ENCODE data around the gene FCHSD2. TPM values are rescaled to one million over a fixed set of nuclear protein-coding genes. Genes with fewer than 3 reads are reported as not detected.
"Not testable (repeated sequence)": the region's sequence is repeated elsewhere in the genome, so short reads cannot be mapped to it uniquely, and the experiment has no call there.

Gene FCHSD2
- total RNA-seq, 1 donor from 2014 or later = 13.1 TPM

DNA sequence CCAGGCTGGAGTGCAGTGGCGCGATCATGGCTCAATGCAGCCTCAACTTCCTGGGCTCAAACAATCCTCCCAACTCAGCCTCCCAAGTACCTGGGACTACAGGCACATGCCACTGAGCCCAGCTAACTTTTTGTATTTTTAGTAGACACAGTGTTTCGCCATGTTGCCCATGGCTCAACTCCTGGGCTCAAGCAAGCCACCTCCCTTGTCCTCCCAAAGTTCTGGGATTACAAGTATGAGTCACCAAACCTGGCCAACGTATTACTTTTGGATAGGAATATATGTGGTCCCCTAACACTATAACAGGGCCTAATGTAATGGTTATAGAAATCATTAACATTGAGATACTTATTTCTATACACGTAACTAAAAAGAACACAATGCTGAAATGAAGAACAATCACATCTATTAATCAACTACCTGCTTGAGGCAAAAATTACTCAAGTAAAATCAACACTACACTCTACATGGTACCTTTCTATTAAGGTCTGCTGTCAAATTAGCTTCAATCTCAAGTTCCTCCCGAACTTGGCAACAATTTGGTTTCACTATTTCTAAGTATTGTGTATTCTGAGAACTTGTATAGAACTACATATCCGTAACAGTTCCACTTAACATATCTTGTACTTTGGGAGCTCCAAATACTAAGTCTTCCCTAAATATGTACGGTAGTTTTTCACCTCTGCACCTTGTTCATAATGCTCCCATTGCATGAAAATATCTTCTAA lies 124.9 kb downstream of the FCHSD2 start:
- no peak for DNase-seq (ENCODE audit: low read depth)

DNA sequence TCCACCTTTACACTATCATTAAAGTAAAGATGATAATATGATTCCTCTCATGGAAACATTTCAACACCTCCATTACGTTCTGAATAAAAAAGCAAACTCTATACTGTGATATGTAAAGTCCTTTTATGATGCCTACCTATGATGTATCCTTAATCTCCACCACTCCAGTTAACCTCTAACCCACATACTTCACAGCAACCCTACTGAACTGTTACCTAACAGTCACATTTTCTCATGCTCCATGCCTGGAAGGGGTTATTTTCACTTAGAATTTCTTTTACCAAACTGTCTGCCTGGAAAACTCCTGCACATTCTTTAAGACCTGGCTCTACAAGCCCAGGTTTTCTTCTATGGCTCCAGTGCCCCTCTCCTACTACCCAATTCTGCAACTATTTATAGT lies 129.1 kb downstream of the FCHSD2 start:
- DNase-seq (ENCODE audit: low read depth) = no peak

DNA sequence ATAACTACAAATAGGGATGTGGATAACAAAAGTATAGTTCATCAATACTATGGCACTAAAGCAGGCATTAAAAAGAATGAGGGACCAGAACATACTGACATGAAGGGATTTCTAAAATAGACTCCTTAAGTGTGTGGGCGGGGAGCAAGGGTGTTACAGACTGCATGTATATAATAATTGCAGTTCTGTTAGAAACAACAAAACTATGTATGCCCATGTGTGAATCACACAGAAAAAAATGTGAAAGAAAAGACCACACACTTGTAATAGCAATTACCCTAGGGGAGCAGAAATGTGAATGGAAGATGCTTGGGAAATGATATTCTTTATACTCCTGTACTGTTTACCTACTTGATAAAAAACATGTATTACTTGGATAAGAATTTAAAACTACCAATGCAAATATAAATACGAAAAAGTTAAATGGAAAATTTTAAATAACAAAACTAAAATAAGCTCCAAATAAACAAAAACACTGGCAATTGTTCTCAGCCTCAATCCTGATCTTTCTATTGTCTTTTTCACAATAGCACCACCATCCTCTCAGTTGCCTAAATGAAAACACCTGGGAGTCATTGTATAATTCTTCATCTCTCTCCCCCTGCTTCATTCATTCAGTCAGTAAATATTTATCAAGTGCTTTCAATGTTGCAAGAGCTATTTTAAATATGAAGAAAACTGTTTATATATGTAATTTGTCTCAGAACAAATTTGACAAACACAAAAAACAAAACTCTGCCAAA lies 129.8 kb downstream of the FCHSD2 start:
- DNase-seq (ENCODE audit: low read depth) = no peak

DNA sequence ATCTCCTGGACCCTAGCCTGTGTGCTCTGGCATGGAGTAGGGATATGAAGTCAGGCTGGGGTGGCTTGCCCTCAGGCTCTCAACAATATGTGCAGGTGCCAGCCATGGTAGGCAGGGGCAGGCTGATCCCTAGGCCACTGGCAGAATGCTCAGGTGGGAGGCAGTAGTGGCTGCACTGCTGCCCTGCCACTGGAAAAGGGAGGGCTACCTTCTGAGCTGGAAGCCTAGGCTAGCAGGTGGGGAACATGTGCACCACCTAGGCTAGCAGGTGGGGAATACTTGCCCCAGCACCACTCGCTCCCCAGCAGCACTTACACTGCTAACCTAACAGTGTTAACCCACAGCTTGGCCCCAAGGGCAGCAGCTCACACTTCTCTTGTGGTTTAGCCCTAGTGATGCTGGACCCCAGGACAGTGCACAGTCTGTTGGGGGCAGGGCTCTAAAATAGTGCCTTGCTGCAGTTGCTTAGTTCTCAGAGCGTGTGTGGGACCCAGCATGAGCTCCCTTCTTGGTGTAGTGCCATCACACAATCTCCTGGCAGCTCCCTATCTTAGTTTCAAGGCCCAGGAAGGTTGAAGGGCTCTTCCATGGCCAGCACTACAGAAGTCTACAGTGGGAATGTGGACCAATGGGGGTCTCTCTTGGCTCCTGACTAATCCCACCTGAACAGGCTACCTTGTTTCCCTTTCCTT lies 130.8 kb downstream of the FCHSD2 start:
- no peak for DNase-seq (ENCODE audit: low read depth)

DNA sequence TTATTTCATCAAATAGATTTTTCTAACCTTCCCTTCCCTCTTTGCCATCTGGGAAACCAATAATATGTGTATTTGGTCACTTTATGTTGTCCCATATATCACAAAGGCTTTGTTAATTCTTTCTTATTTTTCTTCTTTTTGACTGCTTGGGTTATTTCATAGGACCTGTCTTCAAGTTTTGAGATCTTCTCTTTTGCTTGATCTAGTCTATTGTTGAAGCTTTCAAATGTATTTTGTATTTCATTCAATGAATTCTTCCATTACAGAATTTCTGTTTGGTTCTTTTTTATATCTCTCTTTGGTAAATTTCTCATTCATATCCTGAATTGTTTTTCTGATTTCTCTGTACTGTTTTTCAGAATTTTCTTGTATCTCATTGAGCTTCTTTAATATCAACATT lies 132.1 kb downstream of the FCHSD2 start:
- no peak for DNase-seq (ENCODE audit: low read depth)

DNA sequence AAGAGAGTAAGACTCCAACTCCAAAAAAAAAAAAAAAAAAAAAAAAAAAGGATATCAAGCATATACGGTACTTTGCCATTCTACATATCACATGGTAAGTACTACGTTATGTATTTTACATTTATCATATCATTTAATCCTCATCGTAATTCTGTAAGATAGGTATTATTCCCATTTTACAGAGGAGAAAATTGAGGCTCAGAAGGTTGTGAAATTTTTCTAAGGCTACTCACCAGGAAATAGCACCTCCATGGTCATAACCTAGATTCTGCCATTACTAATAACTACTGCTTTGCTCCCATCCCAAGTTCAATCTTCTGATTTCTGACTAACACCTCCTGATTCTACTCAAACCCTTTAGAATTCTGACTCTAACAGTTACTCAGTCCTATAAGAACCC lies 138.0 kb downstream of the FCHSD2 start:
- DNase-seq (ENCODE audit: low read depth) = no peak

DNA sequence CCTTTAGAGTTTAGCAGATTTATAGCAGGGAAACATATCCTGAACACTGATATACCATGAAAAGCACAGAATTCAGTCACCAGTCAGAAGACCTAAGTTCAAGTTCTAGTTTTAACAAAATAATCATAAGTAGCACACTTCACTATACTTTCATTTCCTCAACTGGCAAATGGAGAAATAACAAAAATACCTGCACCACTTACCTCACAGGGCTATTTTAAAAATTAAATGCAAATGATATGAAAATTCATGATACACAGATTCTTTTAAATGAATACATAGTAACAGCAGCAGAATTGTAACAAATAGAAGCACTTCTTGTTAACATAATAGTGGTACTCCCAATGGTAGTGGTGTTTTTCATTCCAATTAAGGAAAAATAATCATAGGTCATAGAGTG lies 139.0 kb downstream of the FCHSD2 start:
- no peak for DNase-seq (ENCODE audit: low read depth)

DNA sequence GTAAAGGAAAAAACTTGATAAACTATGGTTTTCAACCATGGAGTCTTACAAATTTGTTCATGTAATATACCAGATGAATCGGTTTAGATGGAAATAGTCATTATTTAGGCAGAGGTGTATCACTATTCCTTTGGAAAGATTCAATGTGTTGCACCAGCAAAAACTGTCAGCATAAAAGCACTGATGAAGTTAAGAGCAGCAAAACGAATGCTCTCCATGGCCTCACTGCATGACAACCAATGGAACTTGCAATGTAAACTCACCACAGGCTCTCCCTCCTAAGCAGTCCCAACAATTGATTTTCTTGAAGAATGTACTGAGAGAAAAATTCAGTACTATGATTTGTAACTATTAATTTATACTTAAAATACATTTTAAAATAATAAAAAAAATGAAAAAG lies 139.9 kb downstream of the FCHSD2 start:
- no peak for DNase-seq (ENCODE audit: low read depth)

DNA sequence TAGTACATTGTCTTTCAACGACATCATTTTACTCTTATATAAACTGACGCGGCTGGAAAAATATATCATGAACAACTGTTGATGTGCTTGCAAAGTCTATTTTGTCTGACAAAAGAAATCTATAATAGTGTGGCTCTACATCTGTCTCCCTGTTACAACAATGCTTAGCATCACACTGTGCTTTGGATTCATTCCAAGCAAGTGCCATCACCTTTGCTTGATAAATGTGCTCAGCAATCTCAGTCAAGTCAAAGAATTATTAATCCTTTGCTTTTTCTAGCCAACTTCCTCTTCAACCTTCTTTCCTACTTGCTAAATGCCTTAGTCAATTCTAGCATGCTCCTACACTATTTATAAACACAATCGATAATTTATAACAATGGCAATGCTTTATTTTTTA lies 140.5 kb downstream of the FCHSD2 start:
- peak; percentile 41 for DNase-seq (ENCODE audit: low read depth)

DNA sequence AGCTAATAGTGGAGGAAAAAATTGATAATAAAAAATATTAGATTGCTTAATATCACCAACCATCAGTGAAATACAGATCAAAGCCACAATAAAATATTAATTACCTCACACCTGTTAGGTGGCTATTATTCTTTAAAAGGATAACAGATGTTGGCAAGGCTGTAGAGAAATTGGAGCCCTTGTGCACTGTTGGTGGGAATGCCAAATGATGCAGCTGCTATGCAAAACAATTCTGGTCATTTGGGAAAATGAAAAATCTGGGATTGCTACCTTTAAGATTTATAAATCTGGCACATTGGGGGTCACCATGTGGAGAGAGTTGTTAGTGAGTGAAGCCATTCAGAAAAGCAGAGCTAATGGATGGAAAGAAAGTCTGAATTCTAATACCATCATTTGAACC lies 143.4 kb downstream of the FCHSD2 start:
- peak; percentile 68 for DNase-seq (ENCODE audit: low read depth)

DNA sequence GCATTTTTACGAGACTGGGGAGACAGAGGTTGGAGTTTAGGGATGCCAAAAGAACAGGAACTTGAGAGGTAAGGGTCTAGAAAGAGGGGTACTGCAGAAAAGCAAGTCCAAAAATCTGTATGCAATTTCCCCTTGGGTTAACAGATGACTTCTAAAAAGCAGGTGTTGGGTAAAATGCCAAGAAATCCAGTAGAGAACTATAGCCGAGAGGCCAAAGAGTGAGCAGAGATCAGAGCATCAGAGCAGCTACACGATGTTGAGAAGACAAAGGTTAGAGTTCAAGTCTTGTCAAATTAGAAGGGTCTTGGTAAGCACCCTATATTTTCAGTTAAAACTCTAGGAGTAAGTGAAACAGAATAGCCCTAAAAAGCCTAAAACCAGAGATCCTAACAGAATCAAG lies 145.2 kb downstream of the FCHSD2 start:
- DNase-seq (ENCODE audit: low read depth) = peak; percentile 57

DNA sequence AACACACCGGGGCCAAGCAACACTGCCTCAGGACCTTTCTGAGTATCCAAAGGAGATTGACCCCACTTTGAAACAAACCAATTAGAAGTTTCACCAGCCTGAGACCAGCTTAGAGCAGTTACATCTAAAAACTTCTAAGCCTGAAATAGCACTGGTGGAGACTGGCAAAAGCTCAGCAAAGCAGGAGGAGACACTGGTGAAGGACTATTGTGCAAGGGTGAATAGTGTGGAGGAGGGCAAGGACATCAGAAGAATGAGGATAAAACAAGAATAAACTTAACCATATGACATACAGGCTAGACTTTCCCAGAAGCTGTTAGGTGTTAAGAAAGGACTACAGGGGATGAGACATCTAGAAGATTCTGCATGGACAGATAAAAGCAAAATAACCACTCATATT lies 152.4 kb downstream of the FCHSD2 start:
- DNase-seq (ENCODE audit: low read depth) = no peak

DNA sequence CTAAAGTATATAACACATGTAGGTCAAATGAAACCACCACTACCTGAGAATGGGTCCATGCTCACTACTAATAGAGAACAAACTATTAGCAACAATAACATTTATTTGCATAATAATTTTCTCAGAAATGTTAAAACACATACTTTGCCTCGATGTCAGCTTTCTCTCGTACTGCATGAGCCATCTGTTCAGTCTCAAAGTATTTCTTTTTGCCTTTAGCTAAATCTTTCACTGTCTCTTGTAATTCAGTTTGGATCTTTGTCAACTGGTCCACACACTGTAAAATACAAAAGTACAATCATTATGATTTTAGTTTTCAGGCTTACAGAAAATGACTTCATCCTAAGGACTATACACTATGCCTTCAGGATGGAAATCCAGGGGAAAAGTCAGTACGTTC lies 153.3 kb downstream of the FCHSD2 start:
- DNase-seq (ENCODE audit: low read depth) = no peak

DNA sequence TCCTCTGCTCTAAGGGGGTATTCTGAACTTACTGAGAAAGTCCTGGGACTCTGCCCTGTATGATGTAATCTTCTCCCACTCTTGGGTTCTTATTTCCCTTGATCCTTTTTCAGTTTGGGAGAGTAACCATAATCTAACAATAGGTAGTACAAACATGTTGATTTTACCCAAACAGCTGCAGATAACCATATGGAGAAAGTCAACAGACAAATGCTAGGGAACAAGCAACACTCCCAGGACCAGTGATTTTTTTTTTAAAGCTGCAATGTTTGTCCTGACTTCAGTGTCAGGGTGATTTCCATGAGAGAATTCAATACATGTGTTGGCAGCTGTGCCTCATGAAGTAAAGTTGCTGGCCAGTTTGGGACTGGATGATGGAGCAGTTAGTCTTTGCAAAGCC lies 156.5 kb downstream of the FCHSD2 start:
- peak; percentile 57 for DNase-seq (ENCODE audit: low read depth)

DNA sequence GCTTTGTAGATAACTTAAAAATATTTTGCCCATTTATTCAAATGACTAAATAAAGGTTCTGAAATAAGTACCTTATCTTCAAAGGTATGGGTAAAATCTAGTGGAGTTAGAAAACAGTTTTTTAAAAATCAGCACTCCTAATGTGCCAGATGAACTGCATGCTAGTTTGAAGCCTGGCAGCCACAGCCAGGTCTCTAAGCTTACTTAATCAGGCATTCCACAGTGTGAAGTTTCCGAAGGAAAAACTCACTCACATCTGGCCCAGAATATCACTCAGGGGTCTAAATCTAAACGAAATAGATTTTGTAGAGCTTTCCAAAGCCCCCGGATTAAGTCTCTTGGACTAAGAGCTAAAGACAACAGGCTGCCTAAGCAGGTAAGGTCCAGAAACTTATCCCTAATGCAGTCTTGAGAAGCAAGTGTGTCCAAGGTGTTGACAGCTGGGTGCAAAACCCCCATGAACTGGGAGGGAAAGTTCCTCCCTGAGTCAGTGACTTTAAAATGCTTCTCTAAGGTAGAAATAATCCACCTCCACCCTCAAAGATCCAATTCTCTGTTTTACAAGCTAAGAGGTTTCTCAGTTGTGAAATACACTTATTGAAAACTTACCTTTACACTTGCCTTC lies 157.6 kb downstream of the FCHSD2 start:
- no peak for DNase-seq (ENCODE audit: low read depth)

DNA sequence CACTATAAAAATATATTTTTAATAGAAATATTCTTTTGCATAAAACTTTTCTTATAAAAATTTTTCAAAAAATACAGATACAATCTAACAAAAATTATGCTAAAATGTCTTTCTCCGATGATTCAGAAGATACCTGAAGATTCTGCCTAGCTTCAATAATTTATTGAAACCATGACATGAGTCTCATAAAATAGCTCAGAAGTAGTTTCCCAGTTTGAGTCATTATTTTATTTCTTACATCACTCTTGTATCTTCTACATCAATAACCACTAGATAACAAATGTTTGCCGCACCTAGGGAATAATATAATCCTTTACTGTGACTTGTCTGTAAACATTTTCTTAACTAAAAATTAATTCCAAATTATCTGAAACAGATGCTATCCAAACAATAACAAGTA lies 158.6 kb downstream of the FCHSD2 start:
- no peak for DNase-seq (ENCODE audit: low read depth)

DNA sequence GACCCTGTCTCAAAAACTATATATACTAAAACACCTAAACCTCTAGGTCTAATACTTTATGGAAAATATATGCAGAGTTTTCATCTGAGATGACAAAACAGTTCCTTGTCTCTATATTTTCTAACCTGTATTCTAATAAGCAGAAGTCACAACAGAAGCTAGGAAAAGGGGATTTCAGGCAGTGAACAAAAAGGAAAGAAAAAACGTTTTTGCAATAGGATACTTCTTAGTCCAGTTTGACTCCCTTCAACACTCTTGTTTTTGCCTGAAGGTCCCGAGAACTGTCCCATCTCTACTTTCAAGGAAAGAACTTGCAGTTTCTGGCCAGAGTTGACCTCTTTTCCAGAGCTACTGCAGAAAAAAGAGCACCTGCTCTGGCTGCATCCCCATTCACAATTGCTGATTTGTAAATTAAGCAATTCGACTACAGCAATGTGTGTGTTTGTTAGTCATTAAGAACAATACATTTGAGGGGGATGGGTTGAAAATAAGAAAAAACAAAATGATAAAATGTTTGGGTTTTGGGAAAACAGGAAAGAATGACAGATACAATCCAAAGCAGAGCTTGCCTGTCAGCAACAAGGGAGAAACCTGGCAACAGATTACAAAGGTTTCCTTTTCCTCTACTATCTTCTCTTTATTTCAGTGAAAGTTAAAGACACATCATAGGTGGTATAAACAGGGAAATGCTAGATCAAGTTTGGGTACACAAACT lies 160.0 kb downstream of the FCHSD2 start:
- no peak for DNase-seq (ENCODE audit: low read depth)

DNA sequence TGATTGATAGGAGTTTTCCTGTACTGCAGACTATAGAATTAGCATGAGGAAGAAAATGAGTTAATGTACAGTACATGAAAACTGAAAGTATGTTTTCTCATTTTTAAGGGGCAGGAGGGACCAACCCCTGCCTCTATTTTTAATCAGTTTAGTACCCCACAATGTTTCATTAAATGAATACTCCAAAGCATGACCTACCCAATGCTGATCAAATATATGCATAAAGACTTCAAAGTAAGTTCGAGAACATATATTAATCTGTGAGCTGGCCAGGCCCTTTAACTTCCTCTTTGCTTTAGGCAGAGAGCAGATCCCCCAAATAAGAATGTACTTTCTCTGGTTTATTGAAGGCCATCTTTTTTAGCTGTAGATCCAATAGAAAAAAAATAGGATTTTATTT lies 161.0 kb downstream of the FCHSD2 start:
- no peak for DNase-seq (ENCODE audit: low read depth)

DNA sequence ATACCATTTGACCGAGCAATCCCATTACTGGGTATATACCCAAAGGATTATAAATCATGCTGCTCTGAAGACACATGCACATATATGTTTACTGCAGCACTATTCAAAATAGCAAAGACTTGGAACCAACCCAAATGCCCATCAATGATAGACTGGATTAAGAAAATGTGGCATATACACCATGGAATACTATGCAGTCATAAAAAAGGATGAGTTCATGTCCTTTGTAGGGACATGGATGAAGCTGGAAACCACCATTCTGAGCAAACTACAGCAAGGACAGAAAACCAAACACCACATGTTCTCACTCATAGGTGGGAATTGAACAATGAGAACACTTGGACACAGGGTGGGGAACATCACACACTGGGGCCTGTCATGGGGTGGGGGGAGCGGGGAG lies 164.3 kb downstream of the FCHSD2 start:
- DNase-seq (ENCODE audit: low read depth) = not testable (repeated sequence)

DNA sequence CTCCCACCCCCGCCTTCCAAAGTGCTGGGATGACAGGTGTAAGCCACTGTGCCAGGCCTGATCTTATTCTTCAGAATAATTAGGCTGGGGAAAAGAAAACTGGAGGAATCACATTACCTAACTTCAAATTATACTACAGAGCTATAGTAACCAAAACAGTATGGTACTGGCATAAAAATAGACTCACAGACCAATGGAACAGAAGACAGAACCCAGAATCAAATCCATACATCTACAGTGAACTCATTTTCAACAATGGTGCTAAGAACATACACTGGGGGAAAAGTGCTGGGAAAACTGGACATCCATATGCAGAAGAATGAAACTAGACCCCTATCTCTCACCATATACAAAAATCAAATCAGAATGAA lies 165.6 kb downstream of the FCHSD2 start:
- not testable (repeated sequence) for DNase-seq (ENCODE audit: low read depth)

DNA sequence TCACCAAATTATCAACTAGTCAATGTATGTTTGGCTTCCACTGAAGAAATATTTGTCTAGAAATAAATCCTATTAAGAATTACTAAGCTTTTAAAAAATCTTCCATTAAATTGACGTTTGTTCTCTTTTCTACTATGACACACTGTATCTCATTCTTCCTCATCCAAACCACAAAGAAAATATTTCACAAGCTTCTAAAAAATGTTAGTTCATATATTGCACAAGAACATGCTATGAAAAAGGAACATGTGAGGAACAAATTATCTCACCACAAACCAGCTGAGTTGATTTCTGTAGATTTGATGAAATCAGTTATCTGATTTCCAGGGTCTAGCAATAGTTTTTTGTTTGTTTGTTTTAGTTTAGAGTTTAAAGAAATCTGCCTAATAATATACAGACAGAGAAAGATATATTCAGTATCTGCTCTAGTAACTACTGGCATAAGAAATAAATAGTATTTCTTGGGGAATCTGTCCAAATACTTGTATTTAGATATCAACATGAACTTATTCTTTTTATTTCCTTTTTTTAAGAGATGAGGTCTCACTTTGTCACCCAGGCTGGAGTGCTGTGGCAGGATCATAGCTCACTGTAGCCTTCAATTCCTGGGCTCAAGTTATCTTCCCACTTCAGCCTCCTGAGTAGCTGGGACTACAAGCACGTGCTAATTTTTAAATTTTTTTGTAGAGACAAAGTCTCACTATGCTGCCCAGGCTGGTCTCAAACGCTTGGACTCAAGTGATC lies 166.2 kb downstream of the FCHSD2 start:
- peak; percentile 55 for DNase-seq (ENCODE audit: low read depth)
